Activated T-cell treated with anti-CD3 and anti-CD28 coated beads, Interleukin-2, amount 50 U/mL, for 4 hours (primary cell): Measurements from ENCODE around the gene MTX1. TPM values are rescaled to one million over a fixed set of nuclear protein-coding genes. Genes with fewer than 3 reads are reported as not detected.
"Not testable (repeated sequence)": the region's sequence is repeated elsewhere in the genome, so short reads cannot be mapped to it uniquely, and the experiment has no call there.

Source experiments
- ATAC-seq, 2 donors: fragments of 200-7000 bp; cut with Tn5 transposase; one replicate each; pipeline ENCODE4 v1.10.0; 2021
- DNase-seq: peaks from one replicate; pipeline ENCODE4 v3.0.0-alpha.2; 2020
- H3K27me3 Mint-ChIP-seq: one replicate; pipeline ENCODE4 v1.8.0; 2021; ENCODE audit warnings: low read depth, mixed read lengths
- H3K36me3 Mint-ChIP-seq: one replicate; pipeline ENCODE4 v1.8.0; 2022; ENCODE audit warnings: mixed read lengths; ENCODE audit not compliant: insufficient read depth
- H3K4me1 Mint-ChIP-seq: one replicate; pipeline ENCODE4 v1.8.0; 2021; ENCODE audit warnings: low read depth, mixed read lengths
- H3K4me3 Mint-ChIP-seq: one replicate; pipeline ENCODE4 v1.8.0; 2021; ENCODE audit warnings: mild to moderate bottlenecking, moderate library complexity, mixed read lengths
- H3K9me3 Mint-ChIP-seq: one replicate; pipeline ENCODE4 v1.8.0; 2021; ENCODE audit warnings: mixed read lengths
- total RNA-seq, 3 donors: library from RNA; stranded (reverse); gene quantifications; one replicate each; pipeline ENCODE4 v1.2.1, GENCODE V29; 2021

The MTX1 gene
- total RNA-seq, 3 donors from 2014 or later, result 77.4 to 88.6 (median 77.7) TPM

GRCh38 chr1:155179112-155180031 lies 29.1 kb upstream of the MTX1 start:
- Mint-ChIP-seq H3K4me3 (no peak overlapping the region), H3K9me3 (no peaks in the 10 kb centered on the region), H3K4me1 (peaks cover 17% of the 10 kb centered on the region), H3K27me3 (no peaks in the 10 kb centered on the region), H3K36me3 (peaks cover 8% of the 10 kb centered on the region)
- no peak for ATAC-seq
- no peak for DNase-seq

- H3K4me1 Mint-ChIP-seq, result peaks cover 6% of the 10 kb centered on the region
- peaks cover 8% of the 10 kb centered on the region for H3K36me3 Mint-ChIP-seq
- DNase-seq (no peak), ATAC-seq (no peak)
- no peaks in the 10 kb centered on the region for H3K27me3 Mint-ChIP-seq
- no peaks in the 10 kb centered on the region for H3K9me3 Mint-ChIP-seq
- no peak overlapping the region for H3K4me3 Mint-ChIP-seq
Observed at GRCh38 chr1:155181371-155182051, 27.0 kb upstream of the MTX1 start.

- Mint-ChIP-seq H3K4me1 (no peaks in the 10 kb centered on the region), H3K4me3 (no peak overlapping the region), H3K36me3 (peaks cover 8% of the 10 kb centered on the region), H3K9me3 (no peaks in the 10 kb centered on the region), H3K27me3 (no peaks in the 10 kb centered on the region)
- ATAC-seq, result no peak
- no peak for DNase-seq
Observed at GRCh38 chr1:155182052-155182550, 26.4 kb upstream of the MTX1 start.

- DNase-seq (no peak), ATAC-seq (no peak)
- Mint-ChIP-seq H3K4me1 (peaks cover 4% of the 10 kb centered on the region), H3K27me3 (no peaks in the 10 kb centered on the region), H3K4me3 (no peak overlapping the region), H3K36me3 (peaks cover 8% of the 10 kb centered on the region), H3K9me3 (no peaks in the 10 kb centered on the region)
Observed at GRCh38 chr1:155183775-155184221, 24.7 kb upstream of the MTX1 start.

GRCh38 chr1:155184351-155184811 lies 24.1 kb upstream of the MTX1 start:
- H3K36me3 Mint-ChIP-seq, result peaks cover 8% of the 10 kb centered on the region
- H3K4me3 Mint-ChIP-seq, result no peak overlapping the region
- no peak for ATAC-seq
- H3K9me3 Mint-ChIP-seq, result no peaks in the 10 kb centered on the region
- H3K4me1 Mint-ChIP-seq, result peaks cover 4% of the 10 kb centered on the region
- DNase-seq, result no peak
- H3K27me3 Mint-ChIP-seq, result no peaks in the 10 kb centered on the region

- H3K36me3 Mint-ChIP-seq, result peaks cover 8% of the 10 kb centered on the region
- no peaks in the 10 kb centered on the region for H3K27me3 Mint-ChIP-seq
- no peak overlapping the region for H3K4me3 Mint-ChIP-seq
- no peak for DNase-seq
- no peaks in the 10 kb centered on the region for H3K9me3 Mint-ChIP-seq
- no peak for ATAC-seq
- peaks cover 4% of the 10 kb centered on the region for H3K4me1 Mint-ChIP-seq
Observed at GRCh38 chr1:155184835-155185782, 23.4 kb upstream of the MTX1 start.

GRCh38 chr1:155185783-155186066 lies 22.8 kb upstream of the MTX1 start:
- H3K4me1 Mint-ChIP-seq, result peaks cover 4% of the 10 kb centered on the region
- ATAC-seq (no peak), DNase-seq (no peak)
- H3K27me3 Mint-ChIP-seq, result no peaks in the 10 kb centered on the region
- no peak overlapping the region for H3K4me3 Mint-ChIP-seq
- H3K9me3 Mint-ChIP-seq, result no peaks in the 10 kb centered on the region
- peaks cover 8% of the 10 kb centered on the region for H3K36me3 Mint-ChIP-seq

- ATAC-seq, result no peak
- no peak for DNase-seq
Observed at GRCh38 chr1:155186067-155186793, 22.3 kb upstream of the MTX1 start.

GRCh38 chr1:155186794-155187455 lies 21.6 kb upstream of the MTX1 start:
- H3K4me3 Mint-ChIP-seq, result no peak overlapping the region
- H3K27me3 Mint-ChIP-seq, result no peaks in the 10 kb centered on the region
- H3K4me1 Mint-ChIP-seq, result peaks cover 5% of the 10 kb centered on the region
- H3K9me3 Mint-ChIP-seq, result no peaks in the 10 kb centered on the region
- ATAC-seq, result no peak
- peaks cover 5% of the 10 kb centered on the region for H3K36me3 Mint-ChIP-seq
- no peak for DNase-seq

More at GRCh38 chr1:155186067-155186793, 22.3 kb upstream of the MTX1 start:
- Mint-ChIP-seq H3K4me3 (no peak overlapping the region), H3K4me1 (peaks cover 4% of the 10 kb centered on the region), H3K27me3 (no peaks in the 10 kb centered on the region), H3K9me3 (no peaks in the 10 kb centered on the region), H3K36me3 (peaks cover 8% of the 10 kb centered on the region)

GRCh38 chr1:155187456-155187891 lies 21.0 kb upstream of the MTX1 start:
- Mint-ChIP-seq H3K36me3 (peaks cover 5% of the 10 kb centered on the region), H3K4me1 (peaks cover 10% of the 10 kb centered on the region), H3K4me3 (no peak overlapping the region), H3K27me3 (no peaks in the 10 kb centered on the region), H3K9me3 (no peaks in the 10 kb centered on the region)
- ATAC-seq (no peak), DNase-seq (no peak)

GRCh38 chr1:155188268-155188667 lies 20.2 kb upstream of the MTX1 start:
- peaks cover 4% of the 10 kb centered on the region for H3K36me3 Mint-ChIP-seq
- no peak for DNase-seq
- peaks cover 15% of the 10 kb centered on the region for H3K4me1 Mint-ChIP-seq
- H3K9me3 Mint-ChIP-seq, result no peaks in the 10 kb centered on the region
- no peak for ATAC-seq
- H3K4me3 Mint-ChIP-seq, result no peak overlapping the region
- no peaks in the 10 kb centered on the region for H3K27me3 Mint-ChIP-seq

- H3K4me3 Mint-ChIP-seq, DNase-seq: not testable (repeated sequence)
Observed at GRCh38 chr1:155189926-155190325, 18.6 kb upstream of the MTX1 start.

GRCh38 chr1:155191904-155192303 lies 16.6 kb upstream of the MTX1 start:
- Mint-ChIP-seq H3K4me1 (peaks cover 32% of the 10 kb centered on the region), H3K36me3 (no peaks in the 10 kb centered on the region), H3K9me3 (no peaks in the 10 kb centered on the region), H3K4me3 (no peak overlapping the region), H3K27me3 (no peaks in the 10 kb centered on the region)
- DNase-seq (no peak), ATAC-seq (no peak)

More at GRCh38 chr1:155189926-155190325, 18.6 kb upstream of the MTX1 start:
- not testable (repeated sequence) for H3K27me3 Mint-ChIP-seq, H3K36me3 Mint-ChIP-seq, H3K9me3 Mint-ChIP-seq, ATAC-seq
- peaks cover 28% of the 10 kb centered on the region for H3K4me1 Mint-ChIP-seq
